Sigmoid colon (tissue), 7 donors: Measurements from ENCODE around the gene FOXL3. TPM values are rescaled to one million over a fixed set of nuclear protein-coding genes. Genes with fewer than 3 reads are reported as not detected.

Source experiments
- DNase-seq: peaks from one replicate; pipeline ENCODE4 v3.0.0-alpha.2; 2019
- H3K27ac ChIP-seq, 4 donors: fragments of 200-600 bp; sonication (generic); one replicate each; pipeline ENCODE4 v1.5.1; 2016 to 2019; ENCODE audit warnings: mild to moderate bottlenecking in 1 of 4
- H3K27me3 ChIP-seq, 3 donors: fragments of 200-600 bp; sonication (generic); one replicate each; pipeline ENCODE4 v1.5.1; 2019; ENCODE audit warnings: mild to moderate bottlenecking in 1 of 3
- H3K36me3 ChIP-seq, 4 donors: fragments of 200-600 bp; sonication (generic); one replicate each; pipeline ENCODE4 v1.5.1; 2016 to 2019
- H3K4me1 ChIP-seq, 4 donors: fragments of 200-600 bp; sonication (generic); one replicate each; pipeline ENCODE4 v1.5.1; 2017 to 2019
- H3K4me3 ChIP-seq, 4 donors: fragments of 200-600 bp; sonication (generic); one replicate each; pipeline ENCODE4 v1.5.1; 2017 to 2019; ENCODE audit warnings: mild to moderate bottlenecking in 2 of 4, moderate library complexity in 1 of 4
- H3K9me3 ChIP-seq, 4 donors: fragments of 200-600 bp in 3 of 4; sonication (generic) in 3 of 4; one replicate each; pipeline versions ENCODE4 v1.5.1 to v1.6.1; 2013 to 2019
- CTCF ChIP-seq, 4 experiments: fragments of 450-650 bp in 3 of 4; fragments of 200-600 bp in 1 of 4; IDR thresholded peaks; one replicate each; pipeline ENCODE4 v1.5.1; 2016 to 2019; ENCODE audit warnings: antibody characterized with exemption in 4 of 4, mild to moderate bottlenecking in 3 of 4, moderate library complexity in 2 of 4
- EP300 ChIP-seq, 4 donors: sonication (generic); formaldehyde crosslinking; IDR thresholded peaks; one replicate each; pipeline ENCODE4 v1.6.1; 2017; ENCODE audit warnings: antibody characterized with exemption in 4 of 4
- POLR2A ChIP-seq, 2 donors: fragments of 450-650 bp; IDR thresholded peaks; one replicate each; pipeline ENCODE4 v1.6.1; 2016; ENCODE audit warnings: antibody characterized with exemption in 2 of 2, mild to moderate bottlenecking in 2 of 2, moderate library complexity in 2 of 2
- POLR2AphosphoS5 ChIP-seq, 4 donors: sonication (generic); formaldehyde crosslinking; IDR thresholded peaks; one replicate each; pipeline ENCODE4 v1.6.1; 2017; ENCODE audit warnings: antibody characterized with exemption in 4 of 4
- WGBS, 2 donors: extraction: QIAGEN DNeasy Blood & Tissue Kit; methylation state at CpG; one replicate each; pipeline ENCODE4 v1.1.7; 2013; 5-methylcytosine and 5-hydroxymethylcytosine counted together
- intact Hi-C: fragments of 100-400 bp; cut with DNase I; formaldehyde crosslinking; loops from one replicate; pipeline ENCODE4 v1.15.1; 2023
- polyA plus RNA-seq, 3 donors: library from polyadenylated mRNA; stranded (reverse); fragments of 200-250 nt; gene quantifications; one replicate each; pipeline ENCODE4 v1.2.3, GENCODE V29; 2013
- total RNA-seq, 4 donors: library from RNA; depleted of rRNA; stranded (reverse); fragments of >200 nt; gene quantifications; one replicate each; pipeline ENCODE4 v1.1.0, GENCODE V29; 2016
- donor health status: healthy with polysubstance abuse.
- donor health status: Bipolar disorder and iron deficiency.
- donor health status: healthy.

The FOXL3 gene
- total and polyA plus RNA-seq, 7 donors = not detected

- 86 to 90% methylated on average over 15 of the region's 15 CpGs for WGBS, 2 donors
- Histone ChIP-seq H3K4me3 (no peak overlapping the region), H3K9me3 (no peaks in the 10 kb centered on the region), H3K4me1 (peaks cover 0 to 19% (median 16%) of the 10 kb centered on the region in 4 donors), H3K36me3 (no peaks in the 10 kb centered on the region), H3K27me3 (peaks cover 41 to 81% (median 58%) of the 10 kb centered on the region in 3 donors), H3K27ac (no peak overlapping the region)
- intact Hi-C loops = no loop called here
- DNase-seq = no peak
- TF ChIP-seq CTCF (IDR thresholded peaks at IDR 0.05) (no peak), POLR2AphosphoS5 (IDR thresholded peaks at IDR 0.05) (no peak), EP300 (IDR thresholded peaks at IDR 0.05) (no peak), POLR2A (IDR thresholded peaks at IDR 0.05) (no peak)
Observed at GRCh38 chr7:292826-293225, 2.9 kb downstream of the FOXL3 start.

GRCh38 chr7:293681-294439 is 3.9 kb downstream of the FOXL3 start:
- no peak overlapping the region for H3K4me3 ChIP-seq
- WGBS, 2 donors = 34 to 76% methylated on average over 23 of the region's 23 CpGs
- intact Hi-C loops = no loop called here
- H3K27ac ChIP-seq = no peak overlapping the region
- H3K36me3 ChIP-seq = no peaks in the 10 kb centered on the region
- H3K27me3 ChIP-seq = peaks cover 37 to 72% (median 54%) of the 10 kb centered on the region in 3 donors
- no peaks in the 10 kb centered on the region for H3K9me3 ChIP-seq
- DNase-seq = no peak
- H3K4me1 ChIP-seq = peaks cover 0 to 19% (median 16%) of the 10 kb centered on the region in 4 donors
- TF ChIP-seq CTCF (IDR thresholded peaks at IDR 0.05) (no peak), EP300 (IDR thresholded peaks at IDR 0.05) (no peak), POLR2AphosphoS5 (IDR thresholded peaks at IDR 0.05) (no peak), POLR2A (IDR thresholded peaks at IDR 0.05) (no peak)

GRCh38 chr7:294440-295154 is 4.6 kb downstream of the FOXL3 start:
- TF ChIP-seq POLR2AphosphoS5 (IDR thresholded peaks at IDR 0.05) (no peak), POLR2A (IDR thresholded peaks at IDR 0.05) (no peak), EP300 (IDR thresholded peaks at IDR 0.05) (no peak), CTCF (IDR thresholded peaks at IDR 0.05) (no peak)
- peaks cover 30 to 65% (median 46%) of the 10 kb centered on the region in 3 donors for H3K27me3 ChIP-seq
- H3K4me1 ChIP-seq = peaks cover 0 to 13% (median 13%) of the 10 kb centered on the region in 4 donors
- no peak overlapping the region for H3K4me3 ChIP-seq
- H3K27ac ChIP-seq = no peak overlapping the region
- intact Hi-C loops = no loop called here
- H3K36me3 ChIP-seq = no peaks in the 10 kb centered on the region
- H3K9me3 ChIP-seq = no peaks in the 10 kb centered on the region
- WGBS, 2 donors = 37 to 73% methylated on average over 25 of the region's 25 CpGs
- DNase-seq = no peak

GRCh38 chr7:295155-296154 is 5.5 kb downstream of the FOXL3 start:
- TF ChIP-seq POLR2A (IDR thresholded peaks at IDR 0.05) = no peak
- no peak for TF ChIP-seq POLR2AphosphoS5 (IDR thresholded peaks at IDR 0.05)
- TF ChIP-seq CTCF (IDR thresholded peaks at IDR 0.05) = no peak
- TF ChIP-seq EP300 (IDR thresholded peaks at IDR 0.05) = no peak
- Histone ChIP-seq H3K27ac (no peak overlapping the region), H3K36me3 (no peaks in the 10 kb centered on the region), H3K4me3 (no peak overlapping the region), H3K27me3 (peaks cover 21 to 56% (median 38%) of the 10 kb centered on the region in 3 donors), H3K9me3 (no peaks in the 10 kb centered on the region), H3K4me1 (peaks cover 0 to 5% (median 5%) of the 10 kb centered on the region in 4 donors)
- no peak for DNase-seq
- intact Hi-C loops = no loop called here
- 82 to 86% methylated on average over 27 of the region's 27 CpGs for WGBS, 2 donors
